IPS-18c (cell line): ENCODE data around the gene TAF11L9.
"Not testable (repeated sequence)": the region's sequence is repeated elsewhere in the genome, so short reads cannot be mapped to it uniquely, and the experiment has no call there.

Experiments used
- H3K4me3 ChIP-seq: 2 replicates; pipeline ENCODE4 v1.7.0; 2013; ENCODE audit warnings: low read depth, mild to moderate bottlenecking, low read length, moderate library complexity; ENCODE audit not compliant: insufficient read depth
- H3K9me3 ChIP-seq: one replicate; pipeline ENCODE4 v1.6.1; 2013; ENCODE audit warnings: mild to moderate bottlenecking, low read length, moderate library complexity; ENCODE audit not compliant: control insufficient read depth, insufficient read depth

The TAF11L9 gene

GRCh38 chr5:17594255-17594654, at the start of gene TAF11L9:
TAF11L9 (minus strand) TSS chr5:17594394.
- H3K9me3 ChIP-seq, H3K4me3 ChIP-seq: not testable (repeated sequence)

DNA sequence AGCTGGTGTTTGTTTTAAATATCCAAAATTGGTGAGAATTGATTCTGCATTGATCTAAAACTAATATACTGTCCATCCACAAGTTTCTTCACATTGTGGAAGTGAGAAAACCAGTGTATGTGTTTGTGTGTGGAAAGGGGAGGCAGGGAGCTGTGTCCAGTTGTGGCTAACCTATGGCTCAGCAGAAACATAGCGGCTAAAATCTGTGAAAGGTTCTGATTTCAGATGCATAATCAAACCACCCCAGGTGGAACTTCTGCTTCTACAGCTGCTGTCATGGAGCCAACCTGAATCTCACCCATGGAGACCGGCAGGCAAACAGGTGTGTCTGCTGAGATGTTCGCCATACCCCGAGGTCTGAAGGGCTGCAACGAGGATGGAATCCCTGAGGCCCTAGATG, 40.0 kb upstream of the TAF11L9 start, which contains the start of gene TAF11L14:
Gene TAF11L14, plus strand, starts transcription at position 301 of the 400 bp plus-strand sequence.
- no peaks in the 10 kb centered on the region for H3K9me3 ChIP-seq
- H3K4me3 ChIP-seq: no peak within 1 kb of the TSS

- H3K4me3 ChIP-seq, H3K9me3 ChIP-seq: not testable (repeated sequence)
Measured at GRCh38 chr5:17631788-17632187, 37.6 kb upstream of the TAF11L9 start, which contains the start of gene TAF11L13. TAF11L13 (plus strand) TSS chr5:17632088.

GRCh38 chr5:17625686-17626085, 31.5 kb upstream of the TAF11L9 start:
- Histone ChIP-seq H3K9me3 (no peaks in the 10 kb centered on the region), H3K4me3 (no peak overlapping the region)

- H3K4me3 ChIP-seq: no peak overlapping the region
- H3K9me3 ChIP-seq: no peaks in the 10 kb centered on the region
Measured at GRCh38 chr5:17620627-17621026, 26.4 kb upstream of the TAF11L9 start.

DNA sequence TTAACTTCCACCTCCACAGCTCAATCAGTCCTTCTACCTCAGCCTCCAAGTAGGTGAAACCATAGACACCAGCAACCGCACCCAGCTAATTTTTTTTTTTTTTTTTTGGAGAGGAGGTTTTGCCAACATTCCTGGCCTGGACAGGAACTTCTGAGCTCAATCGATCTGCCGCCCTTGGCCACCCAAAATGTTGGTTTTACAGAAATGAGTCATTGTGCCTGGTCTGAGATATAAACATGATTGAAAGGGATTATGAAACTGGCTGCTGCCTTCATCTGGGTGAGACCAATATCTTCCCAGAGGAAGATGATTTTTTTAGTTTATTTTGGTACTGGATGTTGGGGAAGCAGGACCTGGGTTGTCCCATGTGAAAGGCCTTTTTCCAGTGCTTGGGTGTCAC, 25.2 kb upstream of the TAF11L9 start:
- no peak overlapping the region for H3K4me3 ChIP-seq
- no peaks in the 10 kb centered on the region for H3K9me3 ChIP-seq

DNA sequence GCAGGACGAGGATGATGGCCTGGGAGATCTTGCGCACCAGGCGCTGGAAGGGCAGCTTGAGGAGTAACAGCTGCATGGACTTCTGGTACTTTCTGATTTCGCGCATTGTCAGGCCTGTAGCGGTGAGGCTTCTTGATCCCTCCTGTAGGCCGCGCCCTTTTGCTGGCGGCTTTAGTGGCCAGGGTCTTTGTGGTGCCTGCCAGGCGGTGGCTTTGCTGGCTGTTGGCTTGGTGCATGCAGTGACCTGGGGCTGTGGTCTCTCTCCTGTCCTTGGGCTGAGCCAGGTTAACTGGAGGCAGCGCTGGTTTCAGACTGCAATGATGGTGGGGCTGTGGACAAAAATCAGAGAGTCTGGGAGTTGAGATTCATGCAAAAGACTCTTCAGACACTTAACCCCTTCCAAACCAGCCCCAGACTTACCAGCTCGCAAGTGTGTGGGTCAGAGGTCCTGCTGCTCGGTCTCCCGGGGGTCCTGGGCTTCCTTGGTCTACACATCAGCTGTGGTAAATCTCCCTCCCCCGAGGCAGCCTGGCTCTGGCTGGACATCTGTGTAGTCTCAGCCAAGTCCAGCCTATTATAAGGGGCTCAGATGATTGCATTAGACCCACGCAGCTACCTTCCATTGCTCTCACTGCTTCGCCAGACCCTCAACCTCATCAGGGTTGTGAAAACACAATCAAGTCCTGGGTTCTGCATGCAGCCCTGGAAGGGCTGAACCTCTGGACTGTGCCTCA, 20.8 kb upstream of the TAF11L9 start:
- no peaks in the 10 kb centered on the region for H3K9me3 ChIP-seq
- no peak overlapping the region for H3K4me3 ChIP-seq

DNA sequence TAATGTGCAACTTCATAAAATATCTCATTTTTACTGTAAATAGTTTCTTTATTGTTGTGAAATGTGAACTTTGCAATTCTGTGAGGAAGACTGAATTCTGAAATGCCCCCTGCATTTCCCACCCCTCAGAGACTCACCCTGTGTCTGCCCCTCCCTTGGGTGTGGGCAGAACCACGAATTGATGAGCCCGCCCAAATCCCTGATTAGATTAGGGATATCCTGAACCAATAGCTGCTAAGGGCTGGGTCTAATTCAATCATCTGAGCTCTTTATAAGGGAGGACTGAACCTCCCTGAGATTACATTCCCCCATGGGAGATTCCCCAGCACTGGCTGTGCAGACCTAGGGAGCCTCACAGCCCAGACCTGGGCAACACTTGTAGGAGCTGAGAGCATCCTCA, 15.9 kb upstream of the TAF11L9 start, which contains the start of gene TAF11L12:
Gene TAF11L12, plus strand, starts transcription at position 301 of the 400 bp plus-strand sequence.
- H3K9me3 ChIP-seq, H3K4me3 ChIP-seq: not testable (repeated sequence)

GRCh38 chr5:17607461-17607860, 13.3 kb upstream of the TAF11L9 start:
- H3K4me3 ChIP-seq, H3K9me3 ChIP-seq: not testable (repeated sequence)

- no peaks in the 10 kb centered on the region for H3K9me3 ChIP-seq
- no peak overlapping the region for H3K4me3 ChIP-seq
Measured at GRCh38 chr5:17604951-17605350, 10.8 kb upstream of the TAF11L9 start.

DNA sequence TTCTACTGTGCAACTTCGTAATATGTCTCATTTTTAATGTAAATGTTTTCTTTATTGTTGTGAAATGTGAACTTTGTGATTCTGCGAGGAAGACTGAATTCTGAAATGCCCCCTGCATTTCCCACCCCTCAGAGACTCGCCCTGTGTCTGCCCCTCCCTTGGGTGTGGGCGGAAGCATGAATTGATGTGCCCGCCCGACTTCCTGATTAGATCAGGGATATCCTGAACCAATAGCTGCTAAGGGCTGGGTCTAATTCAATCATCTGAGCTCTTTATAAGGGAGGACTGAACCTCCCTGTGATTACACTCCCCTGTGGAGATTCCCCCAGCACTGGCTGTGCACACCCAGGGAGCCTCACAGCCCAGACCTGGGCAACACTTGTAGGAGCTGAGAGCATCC, 9.7 kb upstream of the TAF11L9 start, which contains the start of gene TAF11L11:
Gene TAF11L11, plus strand, starts transcription at position 304 of the 400 bp plus-strand sequence.
- H3K9me3 ChIP-seq, H3K4me3 ChIP-seq: not testable (repeated sequence)

- not testable (repeated sequence) for H3K9me3 ChIP-seq, H3K4me3 ChIP-seq
Measured at GRCh38 chr5:17597728-17598127, 3.5 kb upstream of the TAF11L9 start, which contains the start of gene TAF11L10. TAF11L10 (minus strand) TSS chr5:17597828.

- not testable (repeated sequence) for H3K4me3 ChIP-seq, H3K9me3 ChIP-seq
Measured at GRCh38 chr5:17590860-17591259, 3.3 kb downstream of the TAF11L9 start, which contains the start of gene TAF11L8. TAF11L8 (minus strand) TSS chr5:17590960.

- not testable (repeated sequence) for H3K4me3 ChIP-seq, H3K9me3 ChIP-seq
Measured at GRCh38 chr5:17585658-17586057, 8.5 kb downstream of the TAF11L9 start, which contains the start of gene TAF11L7. TAF11L7 (minus strand) TSS chr5:17585758.
